ENCODE results near the gene TP53.

TP53 gene

GRCh38 chr17:7687072-7687907, at the start of gene TP53:
TP53 (minus strand) TSS chr17:7687490; CDS start chr17:7676594, 10,896 bp downstream.
- peak; percentile 82 for DNase-seq (ENCODE audit: low read depth)

GRCh38 chr17:7732981-7733539, 45.8 kb upstream of the TP53 start:
- no peak for DNase-seq (ENCODE audit: low read depth)

- DNase-seq (ENCODE audit: low read depth), result no peak
Observed at GRCh38 chr17:7729816-7730215, 42.5 kb upstream of the TP53 start.

- DNase-seq (ENCODE audit: low read depth), result no peak
Observed at GRCh38 chr17:7727886-7728285, 40.6 kb upstream of the TP53 start.

DNA sequence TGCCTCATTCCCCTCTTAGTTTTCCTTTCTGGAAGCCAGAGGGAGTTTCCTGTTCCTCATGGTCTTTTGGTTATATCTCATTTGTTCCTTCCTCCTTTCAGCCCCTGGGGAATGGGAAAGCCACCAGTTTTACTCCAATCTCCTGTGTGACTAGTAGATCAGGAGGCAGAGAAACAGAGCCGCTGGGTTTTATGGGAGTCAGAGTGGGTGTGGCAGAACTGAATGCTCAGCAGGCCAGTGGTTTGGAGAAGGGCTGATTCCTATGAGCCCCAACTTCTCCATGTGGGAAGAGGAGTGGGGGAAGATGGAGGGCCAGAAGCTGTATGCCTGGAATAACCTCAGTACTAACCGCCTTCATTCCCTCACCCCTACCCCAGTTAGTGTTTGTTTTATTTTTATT, 34.3 kb upstream of the TP53 start:
- no peak for DNase-seq (ENCODE audit: low read depth)

- DNase-seq (ENCODE audit: low read depth), result no peak
Observed at GRCh38 chr17:7720125-7720524, 32.8 kb upstream of the TP53 start.

- no peak for DNase-seq (ENCODE audit: low read depth)
Observed at GRCh38 chr17:7719661-7720060, 32.4 kb upstream of the TP53 start.

DNA sequence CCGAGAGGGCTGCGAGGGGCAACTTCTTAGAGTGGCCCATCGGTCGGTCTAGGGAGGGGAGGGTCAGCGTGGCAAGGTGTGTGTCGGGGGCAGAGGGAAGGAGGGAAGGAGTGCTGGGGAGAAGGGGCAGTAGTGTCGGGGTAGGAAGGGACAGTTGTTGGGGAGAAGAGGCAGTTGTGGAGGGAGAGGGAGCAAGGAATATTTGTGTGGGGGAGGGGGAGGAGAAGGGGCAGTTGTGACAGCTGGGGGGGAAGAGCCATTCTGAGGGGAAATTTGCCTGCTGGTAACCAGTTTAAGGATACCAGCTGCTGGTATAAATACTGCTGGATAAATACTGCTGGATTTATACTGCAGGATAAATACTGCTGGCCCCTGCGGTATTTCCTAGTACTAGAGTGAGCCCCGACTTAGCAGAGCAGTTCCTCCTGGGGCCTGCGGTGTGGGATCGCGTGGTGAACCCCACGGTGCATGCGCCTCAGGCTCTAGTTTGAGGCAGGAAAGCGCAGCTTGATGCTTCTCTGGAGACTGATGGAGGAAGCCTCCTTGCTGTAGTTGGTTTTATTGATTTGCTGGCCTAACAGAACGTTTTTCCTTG, 30.6 kb upstream of the TP53 start:
- no peak for DNase-seq (ENCODE audit: low read depth)

DNA sequence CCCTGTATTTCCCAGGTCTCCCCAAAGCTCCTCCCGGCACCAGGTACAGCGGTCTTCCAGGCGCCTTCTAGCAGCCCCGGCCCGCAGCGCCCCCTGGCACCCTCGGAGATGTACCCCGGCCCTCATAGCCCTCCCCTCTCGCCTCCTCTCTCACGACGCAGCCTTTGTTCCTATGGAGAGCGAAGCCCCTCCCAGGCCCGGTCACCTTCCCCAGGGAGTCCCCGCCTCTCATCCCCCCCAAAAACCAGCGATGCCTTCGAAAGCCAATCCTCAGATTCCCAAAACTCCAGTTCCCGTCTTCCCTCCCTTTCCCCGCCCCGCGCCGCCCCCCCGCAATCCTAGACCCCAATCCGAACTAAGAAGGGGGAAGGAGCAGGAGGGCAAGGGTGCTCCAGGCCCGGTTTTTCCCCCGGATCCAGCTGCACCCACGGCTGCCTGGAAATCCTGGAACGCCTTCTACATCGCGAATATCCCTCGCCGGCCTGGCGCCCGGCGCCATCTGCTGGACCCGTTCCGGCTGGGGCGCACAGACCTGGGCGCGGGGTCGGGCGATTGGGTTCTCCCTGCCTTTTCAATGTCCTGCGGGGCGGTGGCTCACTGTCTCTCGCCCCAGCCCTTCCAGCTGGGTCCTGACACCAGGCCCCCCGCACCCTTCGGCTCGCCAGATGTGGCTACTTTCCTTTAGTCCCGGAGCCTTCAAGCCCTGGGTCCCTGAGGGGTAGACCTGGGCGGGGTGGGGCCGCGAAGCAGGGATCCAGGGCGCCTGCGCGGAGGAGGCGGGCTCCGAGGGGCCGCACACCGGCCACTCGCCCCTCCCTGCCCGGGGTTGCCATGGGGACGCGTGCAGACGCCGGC, 29.8 kb upstream of the TP53 start, which contains the start of gene DNAH2:
DNAH2 (plus strand) TSS at position 844 of the 855 bp plus-strand sequence. CDS start 1,991 bp downstream, outside the sequence.
- DNase-seq (ENCODE audit: low read depth), result peak; percentile 24

GRCh38 chr17:7715936-7716886, 28.9 kb upstream of the TP53 start:
- no peak for DNase-seq (ENCODE audit: low read depth)

DNA sequence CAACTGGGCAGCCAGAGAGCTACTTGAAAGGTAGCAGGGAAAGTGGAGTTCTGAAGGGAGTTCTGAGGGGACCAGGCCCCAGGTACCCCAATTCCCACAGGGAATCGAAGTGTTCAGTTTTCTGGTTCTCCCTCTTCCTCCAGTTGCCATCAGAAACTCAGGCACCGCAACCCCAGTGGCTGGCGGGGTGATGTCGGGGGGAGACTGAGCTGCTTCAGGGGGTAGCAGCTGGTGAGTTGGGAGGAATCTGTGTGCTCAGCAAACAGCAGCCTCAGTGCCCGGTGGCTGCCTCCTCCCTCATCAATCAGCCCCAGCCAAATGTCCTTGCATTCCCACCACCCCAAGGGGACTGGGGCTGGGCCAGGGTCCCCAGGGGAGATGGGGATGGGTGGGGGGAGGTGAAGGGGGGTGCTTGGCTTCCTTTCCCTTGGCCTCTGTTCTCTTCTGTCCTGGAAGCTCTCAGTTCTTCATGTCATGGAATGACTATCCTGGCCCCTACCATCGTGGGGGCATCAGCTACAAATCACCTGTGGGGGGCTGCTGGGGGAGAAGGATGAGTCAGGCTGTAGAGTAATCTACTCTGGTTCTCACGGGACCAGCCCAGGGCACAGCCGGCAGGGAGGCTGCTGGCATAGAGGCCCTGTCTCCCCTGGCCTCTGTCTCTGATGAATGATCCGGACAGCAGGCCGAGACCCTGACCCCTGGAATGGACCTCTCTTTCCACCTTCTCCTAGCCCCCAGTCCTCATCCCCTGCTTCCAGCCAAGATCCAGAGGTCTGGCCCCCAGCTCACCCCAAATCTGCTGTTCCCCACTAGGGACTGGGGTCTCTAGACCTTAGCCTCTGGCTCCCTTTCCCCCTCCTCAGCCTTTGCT, 27.7 kb upstream of the TP53 start:
- DNase-seq (ENCODE audit: low read depth), result no peak

GRCh38 chr17:7713782-7714181, 26.5 kb upstream of the TP53 start:
- no peak for DNase-seq (ENCODE audit: low read depth)

GRCh38 chr17:7712111-7712771, 25.0 kb upstream of the TP53 start:
- no peak for DNase-seq (ENCODE audit: low read depth)

- DNase-seq (ENCODE audit: low read depth), result no peak
Observed at GRCh38 chr17:7711051-7711755, 23.9 kb upstream of the TP53 start.

GRCh38 chr17:7710301-7710700, 23.0 kb upstream of the TP53 start:
- no peak for DNase-seq (ENCODE audit: low read depth)

DNA sequence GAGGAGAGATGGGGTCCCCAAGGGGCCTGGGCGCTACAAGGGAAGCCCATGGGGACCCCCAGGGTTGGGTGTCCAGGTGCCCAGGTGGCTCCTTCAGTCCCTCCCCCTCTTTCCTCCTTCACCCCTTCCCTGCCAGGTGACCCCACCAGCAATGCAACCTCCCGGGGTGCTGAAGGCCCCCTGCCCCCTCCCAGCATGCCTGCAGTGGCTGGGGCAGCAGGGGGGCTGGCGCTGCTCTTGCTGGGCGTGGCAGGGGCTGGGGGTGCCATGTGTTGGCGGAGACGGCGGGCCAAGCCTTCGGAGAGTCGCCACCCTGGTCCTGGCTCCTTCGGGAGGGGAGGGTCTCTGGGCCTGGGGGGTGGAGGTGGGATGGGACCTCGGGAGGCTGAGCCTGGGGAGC, 21.7 kb upstream of the TP53 start:
- DNase-seq (ENCODE audit: low read depth), result no peak

GRCh38 chr17:7707858-7708750, 20.8 kb upstream of the TP53 start:
- DNase-seq (ENCODE audit: low read depth), result no peak

GRCh38 chr17:7707446-7707845, 20.2 kb upstream of the TP53 start:
- no peak for DNase-seq (ENCODE audit: low read depth)
